CD4-positive, alpha-beta T cell treated with Interferon gamma for 1 hour (primary cell): Measurements from ENCODE around the gene ADGRD1.

Experiments
- DNase-seq: peaks from one replicate; pipeline ENCODE4 v3.0.0-alpha.2; 2020

Gene ADGRD1

DNA sequence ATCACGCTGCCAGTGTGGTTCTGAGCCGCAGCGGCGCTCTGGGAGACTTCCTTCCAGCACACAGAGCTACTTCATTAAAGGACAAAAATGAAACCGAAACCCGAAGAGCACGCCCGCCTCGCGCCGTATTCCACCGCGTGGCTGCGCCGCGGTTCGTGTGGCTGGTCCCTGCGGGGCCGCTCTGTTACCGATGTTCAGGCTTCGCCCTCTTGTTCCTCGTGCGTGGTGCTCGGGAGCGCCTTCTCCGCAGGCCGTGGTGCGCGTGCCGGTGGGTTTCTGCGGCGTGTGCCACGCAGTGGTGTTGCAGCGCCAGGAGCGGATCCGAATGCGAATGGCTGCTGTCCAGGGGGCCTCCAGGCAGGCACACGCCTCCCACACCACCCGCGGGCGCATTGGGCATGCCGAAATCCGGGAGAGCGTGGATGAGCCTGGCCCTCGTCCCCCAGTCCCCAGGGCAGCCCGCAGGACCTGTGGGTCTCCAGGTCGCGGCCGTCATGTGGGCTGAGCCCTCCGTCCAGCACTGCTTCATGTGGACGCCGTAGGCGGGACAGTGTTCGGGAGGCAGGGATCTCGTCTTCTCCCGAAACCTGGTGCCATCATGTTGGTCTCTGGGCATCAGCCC, 91.2 kb downstream of the ADGRD1 start:
- DNase-seq: no peak

DNA sequence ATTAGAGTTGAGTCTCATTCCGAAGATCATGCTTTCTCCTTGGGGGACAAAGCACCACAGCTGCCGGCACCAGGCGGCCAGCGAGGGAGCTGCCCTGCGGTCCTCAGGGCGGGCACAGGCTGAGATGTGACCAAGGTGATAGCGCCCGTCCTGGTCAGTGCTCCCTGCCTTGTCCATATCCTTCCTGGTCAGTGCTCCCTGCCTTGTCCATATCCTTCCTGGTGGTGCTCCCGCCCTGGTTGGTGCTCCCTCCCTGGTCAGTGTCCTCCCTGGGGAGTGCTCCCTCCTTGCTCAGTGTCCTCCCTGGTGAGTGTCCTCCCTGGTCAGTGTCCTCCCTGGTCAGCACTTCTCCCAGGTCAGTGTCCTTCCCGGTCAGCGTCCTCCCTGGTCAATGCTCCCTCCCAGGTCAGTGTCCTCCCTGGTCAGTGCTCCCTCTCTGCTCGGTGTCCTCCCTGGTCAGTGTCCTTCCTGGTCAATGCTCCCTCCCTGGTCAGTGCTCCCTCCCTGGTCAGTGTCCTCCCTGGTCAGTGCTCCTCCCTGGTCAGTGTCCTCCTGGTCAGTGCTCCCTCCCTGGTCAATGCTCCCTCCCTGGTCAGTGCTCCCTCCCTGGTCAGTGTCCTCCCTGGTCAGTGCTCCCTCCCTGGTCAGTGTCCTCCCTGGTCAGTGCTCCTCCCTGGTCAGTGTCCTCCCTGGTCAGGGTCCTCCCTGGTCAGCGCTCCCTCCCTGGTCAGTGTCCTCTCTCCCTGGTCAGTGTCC, 92.2 kb downstream of the ADGRD1 start:
- DNase-seq: no peak

- no peak for DNase-seq
Observed at GRCh38 chr12:131046813-131047788, 93.4 kb downstream of the ADGRD1 start.

DNA sequence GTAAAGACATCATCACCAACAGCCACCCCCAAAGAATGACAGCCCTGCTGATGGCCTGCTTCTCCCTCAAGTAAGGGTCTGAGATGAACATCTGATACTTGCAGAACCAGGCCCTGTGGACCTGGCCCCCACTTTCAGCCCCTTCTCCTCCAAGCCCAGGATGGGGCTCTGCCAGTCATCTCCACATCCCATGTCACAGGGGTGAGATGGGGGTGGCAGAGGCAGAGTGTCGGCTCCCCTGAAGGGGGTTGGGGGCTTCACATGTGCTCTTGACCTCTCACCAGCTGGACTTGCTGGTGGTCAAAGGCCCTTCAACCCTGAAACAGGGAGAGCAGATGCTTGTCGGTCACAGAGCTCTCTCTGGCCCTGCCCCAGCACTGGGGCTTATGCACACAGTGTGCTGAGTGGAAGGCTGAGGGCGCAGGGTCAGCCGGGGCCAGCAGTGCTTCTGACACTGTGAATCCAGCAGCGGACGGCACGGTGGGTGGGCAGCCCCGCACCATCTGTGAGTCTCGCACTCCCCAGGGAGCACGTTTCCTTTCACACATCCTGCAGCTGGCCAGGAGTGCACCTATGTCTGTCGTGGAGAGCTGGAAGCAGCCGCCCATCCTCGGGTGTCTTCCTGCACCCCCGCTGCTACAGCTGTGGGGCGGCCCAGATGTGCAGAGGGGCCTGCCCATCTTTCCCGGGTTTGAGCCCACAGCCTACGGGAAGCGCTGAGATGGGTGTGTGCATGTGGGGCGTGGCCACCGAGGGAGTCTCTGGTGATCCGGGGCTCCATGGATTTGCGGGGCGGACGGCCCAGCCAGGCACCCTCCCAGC, 94.3 kb downstream of the ADGRD1 start:
- no peak for DNase-seq

DNA sequence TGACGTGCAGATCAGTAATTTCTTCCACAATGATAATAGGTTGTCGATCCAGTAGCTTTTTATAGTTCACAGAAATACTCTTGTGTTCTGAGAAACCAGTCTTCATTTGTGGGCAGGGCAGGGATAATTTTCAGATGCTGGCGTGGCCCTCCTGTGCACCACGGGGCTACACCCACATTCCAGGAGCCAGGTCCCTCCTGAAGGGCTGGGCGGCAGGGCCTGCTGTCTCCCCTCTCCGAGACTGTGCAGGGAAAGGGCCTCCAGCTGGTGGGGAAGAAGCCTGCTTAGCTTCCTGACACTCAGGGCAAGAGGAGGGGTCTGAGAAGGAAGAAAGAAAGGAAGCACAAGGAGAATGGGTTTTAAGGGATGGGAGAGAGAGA, 94.9 kb downstream of the ADGRD1 start:
- no peak for DNase-seq

DNA sequence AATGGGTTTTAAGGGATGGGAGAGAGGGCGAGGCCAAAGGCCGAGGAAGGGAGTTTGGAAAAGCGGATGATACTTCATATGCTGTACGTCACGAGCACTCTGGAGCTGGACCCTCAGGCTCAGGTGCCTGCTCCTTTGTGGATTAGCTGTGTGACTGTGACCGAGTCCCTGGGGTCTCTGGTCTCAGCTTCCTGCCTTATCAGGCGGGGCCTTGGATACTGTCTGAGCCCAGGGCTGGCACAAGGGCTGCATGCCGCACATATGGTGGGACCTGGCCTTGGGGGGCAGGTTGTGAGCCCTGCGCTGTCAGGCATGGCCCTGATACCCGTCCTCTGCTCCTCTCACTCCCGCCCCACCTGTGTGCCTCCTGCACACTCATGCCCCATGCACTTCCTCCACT, 95.3 kb downstream of the ADGRD1 start:
- no peak for DNase-seq

DNA sequence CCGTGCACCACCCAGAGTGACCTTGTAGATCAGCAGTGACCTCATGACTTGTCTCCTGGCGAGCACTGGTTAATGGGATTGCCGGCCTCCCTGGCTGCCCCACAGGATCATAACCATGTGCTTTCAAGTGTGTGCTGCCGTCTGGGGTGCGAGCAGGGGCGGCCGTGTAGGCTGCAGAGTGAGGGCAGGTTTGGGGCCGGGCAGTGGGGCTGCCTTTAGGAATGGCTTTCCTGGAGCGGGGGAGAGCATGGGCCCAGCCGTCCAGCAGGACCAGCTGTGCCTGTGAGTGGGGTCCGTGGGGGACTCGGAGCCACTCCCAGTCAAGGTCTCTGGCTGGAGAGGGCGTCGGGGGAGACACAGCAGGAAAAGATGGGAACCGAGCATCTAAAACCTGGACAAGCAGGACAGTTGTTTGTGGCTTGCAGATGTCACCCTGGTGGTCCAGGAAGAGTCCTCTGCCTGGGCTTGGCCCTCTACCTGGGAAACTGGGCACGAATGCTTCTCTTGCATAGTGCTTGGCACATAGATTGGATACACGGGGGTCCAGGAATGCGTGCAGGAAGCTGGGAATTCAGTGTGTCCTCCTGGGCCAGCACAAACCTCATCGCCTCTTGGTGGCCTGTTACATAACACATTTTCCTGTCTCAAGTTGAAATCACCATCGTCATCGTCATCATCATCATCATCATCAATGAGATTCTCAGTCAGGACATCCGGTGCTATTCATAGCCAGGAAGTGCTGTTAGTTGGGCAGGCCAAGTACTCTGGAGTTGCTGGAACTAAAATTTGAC, 96.0 kb downstream of the ADGRD1 start:
- DNase-seq: no peak

DNA sequence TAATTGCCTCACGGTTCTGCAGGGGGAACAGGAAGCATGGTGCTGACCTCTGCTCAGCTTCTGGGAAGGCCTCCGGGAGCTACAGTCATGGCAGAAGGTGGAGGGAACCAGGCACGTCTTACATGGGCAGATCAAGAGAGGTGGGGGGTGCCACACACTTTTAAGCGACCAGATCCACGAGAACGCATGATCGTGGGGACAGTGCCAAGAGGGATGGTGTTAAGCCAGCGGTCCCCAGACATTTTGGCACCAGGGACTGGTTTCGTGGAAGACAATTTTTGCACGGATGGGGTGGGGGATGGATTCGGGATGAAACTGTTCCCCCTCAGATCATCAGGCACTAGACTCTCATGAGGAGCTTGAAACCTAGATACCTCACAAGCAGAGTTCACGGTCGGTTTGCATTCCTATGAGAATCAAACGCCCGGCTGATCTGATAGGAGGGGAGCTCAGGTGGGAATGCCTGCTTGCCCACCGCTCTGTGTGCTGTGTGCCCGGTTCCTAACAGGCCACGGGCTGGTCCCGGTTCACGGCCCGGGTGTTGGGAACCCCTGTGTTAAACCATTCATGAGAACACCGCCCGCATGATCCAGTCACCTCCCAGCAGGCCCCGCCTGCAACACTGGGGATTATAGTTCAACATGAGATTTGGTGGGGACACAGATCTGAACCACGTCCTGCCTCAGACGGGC, 96.9 kb downstream of the ADGRD1 start:
- no peak for DNase-seq

- DNase-seq: no peak
Observed at GRCh38 chr12:131051155-131051473, 97.4 kb downstream of the ADGRD1 start.

GRCh38 chr12:131052063-131052781, 98.5 kb downstream of the ADGRD1 start:
- DNase-seq: no peak

- no peak for DNase-seq
Observed at GRCh38 chr12:131052929-131053328, 99.2 kb downstream of the ADGRD1 start.

DNA sequence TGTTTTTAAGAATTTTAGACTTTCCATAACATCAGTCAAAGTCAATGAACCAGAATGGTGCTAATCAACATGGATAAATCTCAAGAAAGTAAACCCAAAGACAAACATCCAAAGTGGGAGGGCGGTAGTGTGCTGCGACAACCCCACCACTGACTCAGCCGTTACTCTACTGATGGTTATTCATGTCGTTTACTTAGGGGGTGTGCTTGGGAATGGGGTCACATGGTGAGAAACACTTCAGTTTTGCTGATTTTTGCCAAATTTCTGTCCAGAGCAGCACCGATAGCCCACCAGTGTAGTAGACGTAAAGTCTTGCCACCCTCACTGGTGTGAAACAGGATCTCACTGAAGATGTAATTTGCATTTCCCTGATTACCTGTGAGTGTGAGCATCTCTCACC, 99.9 kb downstream of the ADGRD1 start:
- no peak for DNase-seq

DNA sequence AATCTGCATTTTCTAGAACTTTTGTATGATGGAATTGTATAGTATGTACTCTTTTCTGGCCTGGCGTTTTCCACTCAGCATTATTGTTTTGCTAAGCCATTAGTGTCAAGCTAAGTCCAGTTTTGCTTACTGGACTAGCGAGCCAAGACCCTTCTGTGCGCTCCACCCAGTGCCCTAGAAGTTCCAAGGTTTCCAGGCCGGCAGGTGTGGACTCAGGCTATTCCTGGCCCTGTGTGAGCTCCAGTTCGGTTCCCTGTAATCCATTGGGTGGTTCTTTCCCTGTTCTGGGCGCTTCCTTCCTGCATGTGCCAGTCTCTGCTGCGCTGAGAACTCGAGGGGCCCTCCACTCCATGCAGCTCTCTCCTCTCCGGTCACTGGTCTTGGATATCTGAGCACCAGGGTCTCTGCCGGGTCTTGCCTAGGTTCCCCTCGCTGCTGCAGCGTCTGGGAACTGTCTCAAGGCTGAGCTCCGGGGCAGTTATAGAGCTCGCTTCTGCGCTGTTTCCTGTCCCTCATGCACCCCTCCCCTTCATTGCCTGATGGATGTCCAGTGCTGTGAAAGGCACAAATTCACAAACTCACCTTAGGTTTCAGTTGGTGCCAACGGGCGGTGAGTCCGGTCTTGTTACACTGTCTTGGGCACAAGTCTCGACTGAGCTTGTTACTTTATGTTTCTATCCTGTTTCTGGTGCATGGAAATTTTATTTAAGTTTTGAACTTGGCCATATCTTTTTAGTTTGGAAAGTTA, 100.8 kb downstream of the ADGRD1 start:
- DNase-seq: no peak

DNA sequence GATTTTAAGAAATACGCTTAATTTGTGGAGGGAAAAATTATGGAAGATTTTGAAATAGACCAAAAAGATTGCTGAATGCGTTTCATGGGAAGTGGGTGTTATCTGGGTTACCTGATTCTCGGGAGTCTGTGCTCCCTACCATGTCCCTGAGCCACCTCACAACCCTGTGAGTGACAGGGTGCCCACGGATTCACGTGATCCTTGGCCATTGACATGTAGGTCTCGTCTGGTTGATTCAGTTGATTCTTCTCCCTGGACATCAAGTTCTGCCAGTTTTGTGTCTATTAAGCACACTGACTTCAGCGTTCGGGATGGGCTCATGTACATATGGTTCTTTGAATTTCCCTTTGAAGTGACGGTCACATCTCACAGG, 101.4 kb downstream of the ADGRD1 start:
- no peak for DNase-seq

DNA sequence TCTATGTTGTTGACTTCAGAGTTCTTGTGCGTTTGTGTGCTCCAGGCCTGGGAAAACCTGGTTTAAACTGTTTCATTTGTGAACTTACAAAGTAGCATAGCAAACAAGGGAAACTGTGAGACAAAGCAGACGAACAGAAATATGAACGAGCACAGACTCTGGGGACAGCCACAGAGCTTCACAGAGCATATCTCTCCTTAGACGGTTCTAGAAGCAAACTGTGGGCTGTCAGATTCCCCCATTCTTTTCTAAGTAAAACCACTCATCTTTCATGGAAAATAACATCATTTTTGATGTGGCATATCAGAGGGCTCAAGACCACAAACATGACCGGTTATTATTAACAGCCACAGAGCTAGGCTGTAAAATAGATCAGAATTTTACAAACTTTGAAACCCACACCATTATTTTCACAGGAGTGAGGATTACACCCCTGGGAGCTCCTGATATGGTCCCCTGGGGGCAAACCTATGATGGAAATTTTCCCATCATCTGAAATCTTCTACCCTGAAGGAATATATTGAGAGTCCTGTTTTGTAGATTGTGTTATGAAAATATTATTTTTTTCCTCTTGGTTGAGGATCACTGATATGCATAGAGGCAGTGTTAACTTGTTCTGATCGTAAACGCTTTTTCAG, 102.0 kb downstream of the ADGRD1 start:
- DNase-seq: no peak

- no peak for DNase-seq
Observed at GRCh38 chr12:131056626-131057025, 102.9 kb downstream of the ADGRD1 start.

GRCh38 chr12:131057211-131057721, 103.6 kb downstream of the ADGRD1 start:
- DNase-seq: no peak

DNA sequence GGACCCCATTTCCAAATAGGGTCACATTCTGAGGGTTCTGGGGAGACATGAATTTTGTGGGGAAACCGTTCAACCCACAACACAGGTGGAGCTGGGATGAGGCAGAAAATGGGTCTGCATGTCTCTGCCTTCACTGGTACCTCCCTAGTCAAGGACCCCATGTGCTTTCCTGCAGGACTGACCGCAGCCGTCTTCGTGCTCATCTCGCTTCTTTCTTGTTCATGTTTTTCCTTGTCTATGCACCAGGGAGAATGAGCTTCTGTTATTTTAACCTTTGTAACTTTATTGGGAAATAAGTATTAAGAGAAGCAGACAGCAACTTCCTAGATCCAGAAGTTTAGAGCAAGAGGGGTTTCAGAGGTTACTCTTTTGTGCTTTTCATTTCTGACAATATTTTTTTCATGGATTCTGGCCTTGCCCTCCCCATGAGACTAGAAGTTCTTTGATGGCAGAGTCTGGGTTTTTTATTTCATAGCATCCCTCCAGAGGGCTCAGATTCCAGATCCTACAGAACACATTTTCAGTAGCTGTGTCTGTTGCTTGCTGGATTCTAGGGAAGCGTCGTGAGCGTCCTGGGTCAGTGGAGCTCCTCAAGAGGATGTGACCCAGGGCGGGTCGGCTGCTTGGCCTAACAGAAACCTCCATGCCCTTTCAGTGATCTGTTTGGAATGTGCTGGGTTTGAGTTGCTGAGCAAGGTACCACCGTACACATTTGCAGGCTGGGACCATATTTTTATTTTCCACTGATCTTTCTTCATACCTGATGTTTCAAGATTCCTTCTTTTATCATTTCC, 104.2 kb downstream of the ADGRD1 start:
- no peak for DNase-seq
